Activated CD4-positive, alpha-beta T cell treated with anti-CD3 and anti-CD28 coated beads, Interleukin-2, amount 10 ng/mL, durations not matched to agents 24 days and 14 days (primary cell): ENCODE measurements around the gene ZNF664. TPM values are rescaled to one million over a fixed set of nuclear protein-coding genes. Genes with fewer than 3 reads are reported as not detected.

ENCODE experiments used
- DNase-seq: peaks from one replicate; pipeline ENCODE4 v3.0.0; 2022
- H3K27ac Mint-ChIP-seq: one replicate; pipeline ENCODE4 v1.8.0; 2022; ENCODE audit warnings: mild to moderate bottlenecking, mixed read lengths
- H3K27me3 Mint-ChIP-seq: one replicate; pipeline ENCODE4 v1.8.0; 2022; ENCODE audit warnings: mixed read lengths
- H3K36me3 Mint-ChIP-seq: one replicate; pipeline ENCODE4 v1.8.0; 2022; ENCODE audit warnings: low read depth, mild to moderate bottlenecking, mixed read lengths
- H3K4me1 Mint-ChIP-seq: one replicate; pipeline ENCODE4 v1.8.0; 2021; ENCODE audit warnings: mixed read lengths
- H3K4me3 Mint-ChIP-seq: one replicate; pipeline ENCODE4 v1.8.0; 2022; ENCODE audit warnings: mild to moderate bottlenecking, moderate library complexity, mixed read lengths
- H3K9me3 Mint-ChIP-seq: one replicate; pipeline ENCODE4 v1.8.0; 2021; ENCODE audit warnings: mixed read lengths
- intact Hi-C: fragments of 100-400 bp; cut with micrococcal nuclease; formaldehyde crosslinking; loops from one replicate; pipeline ENCODE4 v1.15.1; 2023
- total RNA-seq: library from RNA; stranded (reverse); gene quantifications from 2 replicates; pipeline ENCODE4 v1.2.3, GENCODE V29; 2022

Gene ZNF664
- total RNA-seq, 1 donor from 2014 or later, result 69.3 TPM

GRCh38 chr12:124055066-124055465, 82.1 kb downstream of the ZNF664 start:
- H3K27ac Mint-ChIP-seq, result no peak overlapping the region
- no peak overlapping the region for H3K4me3 Mint-ChIP-seq
- peaks cover 4% of the 10 kb centered on the region for H3K27me3 Mint-ChIP-seq
- H3K9me3 Mint-ChIP-seq, result no peaks in the 10 kb centered on the region
- DNase-seq, result no peak
- no peaks in the 10 kb centered on the region for H3K4me1 Mint-ChIP-seq
- intact Hi-C loops, result no loop called here
- H3K36me3 Mint-ChIP-seq, result no peaks in the 10 kb centered on the region

GRCh38 chr12:124057691-124058090, 84.7 kb downstream of the ZNF664 start:
- DNase-seq, result no peak
- no peaks in the 10 kb centered on the region for H3K4me1 Mint-ChIP-seq
- H3K27me3 Mint-ChIP-seq, result peaks cover 4% of the 10 kb centered on the region
- no peak overlapping the region for H3K27ac Mint-ChIP-seq
- intact Hi-C loops, result no loop called here
- no peaks in the 10 kb centered on the region for H3K9me3 Mint-ChIP-seq
- no peak overlapping the region for H3K4me3 Mint-ChIP-seq
- H3K36me3 Mint-ChIP-seq, result no peaks in the 10 kb centered on the region

DNA sequence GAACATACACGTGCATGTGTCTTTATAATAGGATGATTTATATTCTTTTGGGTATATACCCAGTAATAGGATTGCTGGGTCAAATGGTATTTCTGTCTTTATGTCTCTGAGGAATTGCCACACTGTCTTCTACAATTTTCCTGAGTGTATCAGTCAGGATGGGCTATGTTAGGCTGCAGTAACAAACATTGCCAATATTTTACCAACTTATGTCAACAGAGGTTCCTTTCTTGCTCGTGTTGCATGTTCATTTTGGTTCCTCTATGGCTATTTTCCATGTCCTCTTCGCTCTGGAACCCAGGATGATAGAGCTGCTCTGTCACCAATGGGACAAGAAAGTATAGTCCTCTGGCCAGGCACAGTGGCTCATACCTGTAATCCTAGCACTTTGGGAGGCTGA, 86.7 kb downstream of the ZNF664 start:
- Mint-ChIP-seq H3K4me3 (no peak overlapping the region), H3K4me1 (no peaks in the 10 kb centered on the region), H3K27me3 (peaks cover 4% of the 10 kb centered on the region), H3K9me3 (peaks cover 5% of the 10 kb centered on the region), H3K36me3 (no peaks in the 10 kb centered on the region), H3K27ac (no peak overlapping the region)
- intact Hi-C loops, result no loop called here
- no peak for DNase-seq

Other genes starting within 250 kb of the ZNF664 start
- 0.14 and 0.21 TPM in 2 replicates for gene DNAH10, start 210.9 kb upstream of the ZNF664 start, total RNA-seq
- 7.3 and 7.5 TPM in 2 replicates for gene CCDC92, start 384 bp upstream of the ZNF664 start, total RNA-seq